AG09309 (cell line): ENCODE data around the gene AKR1B1.

Source experiments
- DNase-seq: peaks from one replicate; pipeline ENCODE4 v3.0.0-alpha.2; 2010; ENCODE audit warnings: low read depth
- H3K4me3 ChIP-seq: 2 replicates; pipeline ENCODE4 v1.5.1; 2011; ENCODE audit warnings: mild to moderate bottlenecking, low read depth, low read length, moderate library complexity; ENCODE audit not compliant: control insufficient read depth
- TF ChIP-seq, protein P1 (sequence below): IDR thresholded peaks from 2 replicates; pipeline ENCODE4 v1.5.1; 2011; ENCODE audit warnings: mild to moderate bottlenecking, low read depth, low read length, inconsistent platforms; ENCODE audit not compliant: insufficient read depth, control insufficient read depth; ENCODE audit errors: missing control alignments

Gene AKR1B1

DNA sequence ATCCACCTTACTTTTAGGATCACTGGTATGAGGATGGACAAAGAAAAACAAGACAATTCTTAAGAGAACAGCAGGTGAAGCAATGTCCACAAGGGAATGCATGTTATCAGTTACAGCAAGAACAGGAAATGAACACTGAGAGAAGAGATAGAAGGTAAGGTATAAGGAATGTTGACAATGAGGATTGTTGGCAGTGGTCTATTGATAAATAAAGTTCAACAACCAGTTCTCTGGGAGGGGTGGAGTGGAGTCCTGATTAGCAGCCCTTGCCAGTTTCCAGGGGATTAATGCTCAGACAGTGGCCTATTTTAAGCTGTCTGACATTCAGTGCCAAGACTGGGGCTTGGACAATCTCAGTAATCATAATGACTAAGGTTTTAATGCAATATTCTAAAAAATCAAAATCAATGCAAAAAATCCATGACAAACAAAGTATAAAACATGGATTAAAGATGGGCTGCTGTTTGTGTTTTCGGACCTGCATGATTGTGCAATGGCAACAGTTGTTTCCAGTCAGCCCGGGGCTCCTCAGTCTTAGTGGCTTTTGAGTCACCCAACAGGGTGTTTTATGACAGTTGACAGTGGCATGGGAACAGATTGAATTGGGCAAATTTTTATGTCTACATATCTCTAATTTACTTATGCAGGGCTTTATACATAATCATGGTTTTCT, 13.8 kb upstream of the AKR1B1 start:
- TF ChIP-seq, protein P1, sequence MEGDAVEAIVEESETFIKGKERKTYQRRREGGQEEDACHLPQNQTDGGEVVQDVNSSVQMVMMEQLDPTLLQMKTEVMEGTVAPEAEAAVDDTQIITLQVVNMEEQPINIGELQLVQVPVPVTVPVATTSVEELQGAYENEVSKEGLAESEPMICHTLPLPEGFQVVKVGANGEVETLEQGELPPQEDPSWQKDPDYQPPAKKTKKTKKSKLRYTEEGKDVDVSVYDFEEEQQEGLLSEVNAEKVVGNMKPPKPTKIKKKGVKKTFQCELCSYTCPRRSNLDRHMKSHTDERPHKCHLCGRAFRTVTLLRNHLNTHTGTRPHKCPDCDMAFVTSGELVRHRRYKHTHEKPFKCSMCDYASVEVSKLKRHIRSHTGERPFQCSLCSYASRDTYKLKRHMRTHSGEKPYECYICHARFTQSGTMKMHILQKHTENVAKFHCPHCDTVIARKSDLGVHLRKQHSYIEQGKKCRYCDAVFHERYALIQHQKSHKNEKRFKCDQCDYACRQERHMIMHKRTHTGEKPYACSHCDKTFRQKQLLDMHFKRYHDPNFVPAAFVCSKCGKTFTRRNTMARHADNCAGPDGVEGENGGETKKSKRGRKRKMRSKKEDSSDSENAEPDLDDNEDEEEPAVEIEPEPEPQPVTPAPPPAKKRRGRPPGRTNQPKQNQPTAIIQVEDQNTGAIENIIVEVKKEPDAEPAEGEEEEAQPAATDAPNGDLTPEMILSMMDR = no peak
- H3K4me3 ChIP-seq = no peak overlapping the region
- DNase-seq = no peak

DNA sequence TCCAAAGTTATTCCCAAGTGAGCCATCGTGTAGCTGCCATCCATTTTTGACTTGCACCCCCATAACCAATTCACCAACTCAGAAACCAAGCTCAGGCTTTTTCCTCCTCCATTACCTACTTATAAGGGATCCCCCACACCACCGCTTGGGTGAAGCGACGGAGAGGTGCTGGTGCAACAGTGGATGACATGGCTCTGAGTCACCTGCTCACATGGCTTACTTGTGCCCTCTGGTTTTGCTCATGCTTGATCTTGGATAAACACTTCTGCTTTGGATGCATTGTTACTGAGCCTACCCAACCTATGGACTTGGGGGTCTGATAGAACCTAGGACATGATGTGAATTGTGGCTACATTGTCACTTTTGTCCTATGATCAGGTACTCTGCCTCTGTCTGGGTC, 12.0 kb upstream of the AKR1B1 start:
- no peak for DNase-seq
- TF ChIP-seq, protein P1 = no peak

DNA sequence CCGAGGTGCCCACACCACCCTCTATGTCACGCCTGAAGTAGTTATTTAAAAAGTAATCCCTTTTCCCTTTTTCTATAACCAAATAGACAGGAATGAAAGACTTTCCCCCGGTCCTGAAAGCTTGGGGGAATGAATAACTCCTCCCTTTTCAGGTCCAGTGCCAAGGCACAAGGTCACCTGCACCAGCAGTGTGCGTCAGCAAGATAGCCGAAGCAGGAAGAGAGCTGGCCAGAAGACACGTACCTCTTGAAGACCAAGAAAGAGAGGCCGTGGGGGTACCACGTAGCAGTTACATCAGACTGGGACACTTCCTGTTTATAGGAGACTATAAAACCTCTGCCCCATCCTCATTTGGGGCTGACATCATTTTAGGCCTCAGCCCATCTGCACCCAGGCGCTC, 10.7 kb upstream of the AKR1B1 start:
- TF ChIP-seq, protein P1 = no peak
- no peak for DNase-seq

More for the DNA sequence above, 12.0 kb upstream of the AKR1B1 start:
- H3K4me3 ChIP-seq = no peak overlapping the region

DNA sequence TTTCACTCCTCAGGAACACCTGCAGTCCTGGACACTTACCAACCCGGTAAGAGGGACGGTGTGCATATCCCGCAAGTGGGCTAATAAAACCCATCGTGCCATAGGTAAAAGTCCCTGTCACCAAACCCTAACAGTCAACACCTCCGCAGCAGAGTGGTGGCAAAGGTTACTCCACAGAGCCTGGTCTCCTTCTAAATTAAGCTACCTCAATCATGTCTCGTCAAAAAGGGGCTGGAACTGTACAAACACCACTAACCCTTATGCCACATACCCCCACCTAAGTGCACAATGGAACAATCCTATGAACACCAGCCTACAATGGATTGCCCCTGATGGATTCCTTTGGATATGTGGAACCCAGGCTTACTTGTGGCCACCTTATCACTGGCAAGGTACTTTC, 9.6 kb upstream of the AKR1B1 start:
- TF ChIP-seq, protein P1 = no peak
- DNase-seq = no peak
- H3K4me3 ChIP-seq = no peak overlapping the region

More for the DNA sequence above, 10.7 kb upstream of the AKR1B1 start:
- no peak overlapping the region for H3K4me3 ChIP-seq

DNA sequence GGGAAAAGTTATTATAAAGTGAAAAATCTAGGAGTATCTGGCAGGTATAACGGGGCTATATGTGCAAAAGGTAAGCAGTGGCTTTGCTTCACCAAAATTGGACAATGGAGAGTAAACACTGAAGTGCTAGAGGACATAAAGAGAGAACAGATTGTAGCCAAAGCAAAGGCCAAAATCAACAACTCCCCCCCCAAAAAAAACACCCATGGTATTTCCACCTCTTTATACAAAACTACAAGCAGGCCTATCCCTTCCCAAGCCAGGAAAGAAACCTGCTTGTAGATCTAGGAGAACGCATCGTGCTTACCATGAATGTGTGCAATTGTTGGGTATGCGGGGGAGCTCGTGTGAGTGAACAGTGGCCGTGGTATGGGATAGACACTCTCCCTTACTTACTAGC, 9.2 kb upstream of the AKR1B1 start:
- TF ChIP-seq, protein P1 = no peak
- no peak overlapping the region for H3K4me3 ChIP-seq
- no peak for DNase-seq

DNA sequence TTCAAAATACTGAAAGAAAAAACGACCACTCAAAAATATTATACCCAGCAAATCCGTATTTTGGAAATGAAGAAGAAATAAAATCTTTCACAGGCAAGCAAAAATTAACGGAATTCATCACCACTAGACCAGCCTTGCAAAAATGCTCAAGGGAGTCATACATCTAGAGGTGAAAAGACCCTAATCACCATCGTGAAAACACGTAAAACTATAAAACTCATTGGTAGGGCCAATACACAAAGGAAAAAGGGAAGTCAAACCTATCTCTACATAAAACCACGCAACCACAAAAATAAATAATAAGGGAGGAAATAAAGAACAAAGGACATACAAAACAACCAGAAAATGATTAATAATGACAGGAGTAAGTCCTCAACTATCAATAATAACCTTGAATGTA, 6.6 kb upstream of the AKR1B1 start:
- no peak for DNase-seq
- TF ChIP-seq, protein P1 = no peak
- no peak overlapping the region for H3K4me3 ChIP-seq
